ENCODE measurements around the gene KIRREL1. TPM values are rescaled to one million over a fixed set of nuclear protein-coding genes. Genes with fewer than 3 reads are reported as not detected.

KIRREL1 gene
- total and polyA plus RNA-seq, 2 of the 8 experiments (the other 6 are each of a cell fraction or from before 2014, with no cell fraction given): 14.2 to 39.0 TPM

- TF ChIP-seq, protein P1, sequence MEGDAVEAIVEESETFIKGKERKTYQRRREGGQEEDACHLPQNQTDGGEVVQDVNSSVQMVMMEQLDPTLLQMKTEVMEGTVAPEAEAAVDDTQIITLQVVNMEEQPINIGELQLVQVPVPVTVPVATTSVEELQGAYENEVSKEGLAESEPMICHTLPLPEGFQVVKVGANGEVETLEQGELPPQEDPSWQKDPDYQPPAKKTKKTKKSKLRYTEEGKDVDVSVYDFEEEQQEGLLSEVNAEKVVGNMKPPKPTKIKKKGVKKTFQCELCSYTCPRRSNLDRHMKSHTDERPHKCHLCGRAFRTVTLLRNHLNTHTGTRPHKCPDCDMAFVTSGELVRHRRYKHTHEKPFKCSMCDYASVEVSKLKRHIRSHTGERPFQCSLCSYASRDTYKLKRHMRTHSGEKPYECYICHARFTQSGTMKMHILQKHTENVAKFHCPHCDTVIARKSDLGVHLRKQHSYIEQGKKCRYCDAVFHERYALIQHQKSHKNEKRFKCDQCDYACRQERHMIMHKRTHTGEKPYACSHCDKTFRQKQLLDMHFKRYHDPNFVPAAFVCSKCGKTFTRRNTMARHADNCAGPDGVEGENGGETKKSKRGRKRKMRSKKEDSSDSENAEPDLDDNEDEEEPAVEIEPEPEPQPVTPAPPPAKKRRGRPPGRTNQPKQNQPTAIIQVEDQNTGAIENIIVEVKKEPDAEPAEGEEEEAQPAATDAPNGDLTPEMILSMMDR (IDR thresholded peaks at IDR 0.05; ENCODE audit: control extremely low read depth in 1 of 3, insufficient read depth in 1 of 3, low read depth in 1 of 3, low read length in 3 of 3): peak; percentile 94 to 96 (median 94)
- TF ChIP-seq KDM5A (IDR thresholded peaks at IDR 0.05; ENCODE audit: low read length): no peak
- TF ChIP-seq SP1 (IDR thresholded peaks at IDR 0.05; ENCODE audit: low read depth, low read length): 0 out of 2 replicates have a peak, but pooled peaks have one; percentile 28
These were observed 102.4 kb downstream of the KIRREL1 start (continued) for GRCh38 chr1:158095737-158096335.
